Epithelial cell of prostate (primary cell): ENCODE data around the gene RECQL5.

ENCODE experiments used
- DNase-seq: peaks from one replicate; pipeline ENCODE4 v3.0.0-alpha.2; 2011; ENCODE audit warnings: low read depth, low spot score
- H3K27ac ChIP-seq: fragments of 450-650 bp; 2 replicates; pipeline ENCODE4 v1.5.1; 2017; ENCODE audit warnings: mild to moderate bottlenecking

The RECQL5 gene

GRCh38 chr17:75666959-75667790 is at the start of gene RECQL5, which contains the start of gene SAP30BP:
TSS of gene RECQL5 (minus strand) at chr17:75667154. CDS start at chr17:75666557, 597 bp downstream.
TSS of gene SAP30BP (plus strand) at chr17:75667338. CDS start at chr17:75667373, 35 bp downstream.
- peak within 1 kb of the TSS; percentile 67 for H3K27ac ChIP-seq
- peak; percentile 94 for DNase-seq

DNA sequence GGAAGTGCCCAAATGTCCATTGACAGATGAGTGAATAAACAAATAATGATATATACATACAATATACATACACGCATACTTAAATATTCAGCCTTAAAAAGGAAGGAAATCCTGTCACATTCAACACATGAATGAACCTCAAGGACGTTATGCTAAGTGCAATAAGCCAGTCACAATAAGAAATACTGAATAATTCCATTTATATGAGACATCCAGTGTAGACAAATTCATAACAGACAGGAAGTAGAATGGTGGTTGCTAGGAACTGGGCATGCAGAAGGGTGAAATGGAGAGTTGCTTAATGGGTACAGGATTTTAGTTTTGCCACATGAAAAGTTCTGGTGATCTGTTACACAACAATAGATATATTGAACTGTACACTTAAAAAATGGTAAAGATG is 45.5 kb upstream of the RECQL5 start:
- H3K27ac ChIP-seq = peak overlapping the region; percentile 25
- no peak for DNase-seq

DNA sequence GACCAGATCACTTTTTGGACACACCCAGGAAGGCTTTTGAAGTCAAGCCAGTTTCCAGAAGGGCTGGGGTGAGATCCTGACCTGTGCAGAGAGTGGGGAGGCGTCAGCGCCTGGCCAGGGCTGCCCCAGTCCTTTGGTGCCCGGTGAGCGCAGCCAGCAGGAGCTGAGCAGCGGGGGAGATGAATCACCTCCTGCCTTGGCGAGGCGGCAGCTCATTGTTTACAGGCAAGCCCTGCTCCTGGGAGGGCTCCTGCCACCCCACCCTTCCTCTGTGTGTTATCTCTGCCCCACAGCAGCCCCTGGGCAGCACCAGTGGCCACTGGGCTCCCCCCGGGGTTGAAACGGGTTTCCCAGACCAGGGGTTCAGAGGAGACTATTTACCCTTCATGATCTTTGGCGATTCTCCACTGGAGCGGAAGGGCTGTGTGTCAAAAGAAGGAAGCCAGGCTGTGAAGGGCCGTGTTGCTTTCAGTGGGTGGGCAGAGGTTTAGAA is 40.2 kb upstream of the RECQL5 start:
- DNase-seq = no peak
- peak overlapping the region; percentile 65 for H3K27ac ChIP-seq

- peak overlapping the region; percentile 65 for H3K27ac ChIP-seq
- no peak for DNase-seq
Observed at GRCh38 chr17:75706042-75706728, 39.2 kb upstream of the RECQL5 start.

DNA sequence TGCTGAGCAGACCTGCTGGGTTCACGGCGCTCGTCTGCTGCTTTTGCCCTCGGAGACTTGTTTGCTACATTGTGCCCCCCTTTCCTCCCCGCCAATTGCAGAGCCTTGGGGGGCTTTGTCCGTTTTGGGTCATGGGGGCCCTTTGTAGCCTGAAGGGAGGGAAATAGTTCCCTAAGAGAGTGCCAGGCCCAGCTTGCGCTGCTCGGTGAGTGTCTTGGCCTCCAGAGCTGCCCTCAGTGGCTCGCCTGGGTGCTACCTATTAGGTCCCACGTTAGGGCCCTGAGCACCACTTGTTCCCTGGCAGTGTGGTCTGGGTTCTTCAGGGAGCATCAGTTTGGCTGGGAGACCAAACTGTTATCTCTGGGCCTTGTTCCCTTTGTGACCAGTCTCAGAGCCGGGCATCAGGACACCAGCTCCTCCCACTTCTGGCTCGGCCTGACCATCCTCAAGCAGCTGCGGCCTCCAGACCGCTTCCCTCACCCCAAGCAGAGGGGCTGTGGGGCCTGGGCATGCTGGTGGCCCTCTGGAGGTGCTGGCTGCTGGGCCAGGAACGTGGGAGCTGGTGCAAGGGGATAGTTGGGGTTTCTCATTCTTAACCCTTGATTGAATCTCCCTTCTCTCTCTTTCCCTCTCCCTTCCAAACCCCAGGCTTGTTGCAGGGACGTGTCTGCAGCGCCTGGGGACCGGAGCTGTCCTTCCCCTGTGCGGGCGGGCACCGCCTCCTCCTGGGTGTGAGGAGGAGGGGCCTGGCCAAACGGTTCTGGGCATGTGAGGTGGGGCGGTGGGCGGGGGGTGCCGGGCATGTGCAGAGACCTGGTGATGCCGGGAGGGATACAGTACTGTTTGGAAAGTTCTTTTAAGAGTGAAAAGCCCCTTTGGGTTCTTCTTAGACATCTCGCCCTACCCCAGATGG is 38.3 kb upstream of the RECQL5 start:
- no peak for DNase-seq
- no peak overlapping the region for H3K27ac ChIP-seq

- peak overlapping the region; percentile 8 for H3K27ac ChIP-seq
- DNase-seq = no peak
Observed at GRCh38 chr17:75703591-75703990, 36.6 kb upstream of the RECQL5 start.

DNA sequence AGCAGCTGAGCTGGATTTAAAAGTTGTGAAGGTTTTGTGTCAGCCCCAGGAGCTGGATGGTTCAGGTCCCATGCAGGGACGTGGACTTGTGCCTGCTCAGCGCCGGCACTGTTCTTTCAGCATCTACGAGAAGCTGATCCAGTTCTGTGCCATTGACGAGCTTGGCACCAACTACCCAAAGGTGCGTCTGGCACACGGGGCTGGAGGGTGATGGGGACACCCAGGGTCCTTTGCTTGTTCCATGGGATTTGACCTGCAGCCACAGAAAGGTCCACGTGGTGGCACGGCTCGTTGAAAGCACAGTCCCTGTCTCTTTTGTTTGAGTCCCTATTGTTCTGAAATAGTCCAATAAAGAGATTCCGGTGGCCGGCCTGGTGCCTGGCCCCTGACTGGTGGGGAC is 36.2 kb upstream of the RECQL5 start:
- DNase-seq = no peak
- peak overlapping the region; percentile 8 for H3K27ac ChIP-seq

DNA sequence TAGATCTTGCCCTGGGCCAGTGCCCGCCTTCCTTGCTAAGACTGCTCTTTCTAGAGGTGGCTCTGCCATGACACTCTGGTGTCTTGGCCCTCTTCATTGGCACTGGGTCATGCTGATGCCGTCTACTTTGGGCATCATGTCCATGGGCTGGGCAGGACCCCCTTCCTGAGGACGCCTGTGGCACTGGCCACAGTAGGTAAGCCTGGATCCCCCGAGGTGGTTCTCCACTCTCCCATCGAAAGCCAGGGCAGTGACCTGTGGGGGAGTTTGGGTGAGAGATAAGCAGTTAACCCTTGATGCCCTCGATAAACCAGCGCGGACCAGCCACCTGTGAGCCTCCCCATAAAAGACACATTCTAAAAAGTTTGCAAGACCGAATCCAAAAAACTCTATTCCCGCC is 34.3 kb upstream of the RECQL5 start:
- DNase-seq = no peak
- H3K27ac ChIP-seq = peak overlapping the region; percentile 100

DNA sequence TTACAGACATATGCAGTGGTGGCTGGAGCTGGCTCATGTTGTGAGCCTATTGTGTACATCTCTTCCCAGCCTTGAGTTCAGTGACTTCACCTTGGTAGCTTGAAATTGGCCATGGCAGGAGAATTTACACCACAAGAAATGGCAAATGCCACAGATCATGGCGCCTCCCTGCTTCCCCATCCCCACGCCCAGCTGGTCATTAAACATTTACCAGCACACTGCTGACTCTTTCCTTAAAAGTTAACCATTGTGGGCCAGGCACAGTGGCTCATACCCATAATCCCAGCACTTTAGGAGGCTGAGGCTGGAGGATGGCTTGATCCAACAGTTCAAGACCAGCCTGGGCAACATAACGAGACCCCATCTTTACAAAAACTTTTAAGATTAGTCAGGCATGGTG is 31.7 kb upstream of the RECQL5 start:
- DNase-seq = no peak
- peak overlapping the region; percentile 100 for H3K27ac ChIP-seq

DNA sequence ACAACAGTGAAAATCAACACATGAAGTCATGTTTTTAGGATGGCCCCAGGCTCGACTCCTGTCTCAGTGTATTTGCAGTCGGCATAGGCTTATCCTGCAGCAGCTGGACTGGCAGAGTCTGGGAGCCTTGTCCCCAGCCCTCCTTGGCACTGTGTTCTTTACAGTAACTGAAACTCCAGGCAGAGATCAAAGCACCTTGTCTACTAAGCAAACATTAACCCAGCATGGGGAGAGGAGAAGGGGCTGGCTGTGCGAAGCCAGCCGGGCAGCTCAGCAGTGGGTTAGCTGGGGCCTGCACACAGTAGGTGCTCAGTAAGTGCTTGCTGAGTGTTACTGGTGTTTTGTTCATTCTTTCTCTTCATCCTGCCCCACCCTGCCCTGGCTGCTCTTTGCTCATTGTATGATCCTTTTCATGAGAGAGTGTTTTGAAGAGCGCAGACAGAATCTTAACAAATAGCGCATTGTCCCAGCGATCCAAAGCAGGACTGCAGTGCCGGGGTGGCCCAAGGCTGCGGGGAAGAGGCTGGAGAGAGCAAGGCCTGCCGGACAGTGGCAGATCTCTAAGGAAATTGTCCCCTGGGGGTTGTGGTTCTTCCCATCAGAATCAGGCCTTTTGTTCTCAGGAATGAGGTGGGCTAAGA is 30.8 kb upstream of the RECQL5 start:
- H3K27ac ChIP-seq = peak overlapping the region; percentile 100
- no peak for DNase-seq

DNA sequence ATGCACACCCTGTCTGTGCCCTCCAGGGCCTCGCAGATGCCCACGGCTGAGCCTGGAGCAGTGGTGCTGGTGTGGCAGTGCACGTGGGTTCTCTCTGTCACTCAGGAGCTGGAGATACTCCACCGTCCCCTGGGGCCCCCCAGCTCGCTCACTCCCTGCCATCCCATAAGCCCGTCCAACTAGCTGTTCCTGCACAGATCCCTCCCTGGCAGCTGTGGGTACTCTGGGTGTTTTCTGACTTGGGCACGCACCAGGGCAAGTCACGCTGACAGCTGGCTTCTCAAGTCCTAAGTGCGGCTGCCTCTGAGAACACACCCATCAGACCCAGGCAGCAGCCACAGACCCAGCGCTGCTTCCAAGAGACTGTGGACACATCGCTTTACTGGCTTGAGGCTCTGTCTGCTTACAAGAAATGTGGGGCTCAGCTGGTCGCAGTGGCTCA is 28.9 kb upstream of the RECQL5 start:
- H3K27ac ChIP-seq = peak overlapping the region; percentile 100
- no peak for DNase-seq

DNA sequence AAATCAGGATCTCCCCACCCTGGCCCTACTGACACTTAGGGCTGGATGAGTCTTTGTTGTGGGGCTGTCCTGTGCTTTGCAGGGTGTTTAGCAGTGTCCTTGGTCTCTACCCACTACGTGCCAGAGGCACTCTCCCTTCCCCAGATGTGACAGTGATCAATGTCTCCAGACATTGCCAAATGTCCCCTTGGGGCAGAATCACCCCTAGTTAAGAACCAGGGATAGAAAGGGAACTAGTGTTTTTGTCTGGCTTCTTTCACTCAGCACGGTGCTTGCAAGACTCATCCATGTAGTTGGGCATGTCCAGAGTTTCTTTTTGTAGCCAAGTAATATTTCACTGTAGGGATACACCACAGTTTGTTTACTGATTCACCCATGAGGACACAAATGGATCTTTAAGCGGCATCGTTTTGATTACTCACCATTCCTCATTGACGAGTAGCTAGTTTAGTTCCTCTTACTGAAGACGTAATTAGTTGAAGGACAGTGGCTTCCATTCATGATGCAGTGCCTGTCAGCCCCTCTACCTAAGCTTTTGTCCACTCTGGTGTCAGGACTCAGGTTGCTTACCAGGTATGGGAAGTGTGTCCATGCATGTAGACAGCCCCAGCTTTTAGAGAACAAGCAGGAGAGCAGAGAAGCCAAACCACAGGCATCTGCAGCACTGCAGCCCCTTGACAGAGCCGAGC is 28.3 kb upstream of the RECQL5 start:
- peak; percentile 83 for DNase-seq
- H3K27ac ChIP-seq = peak overlapping the region; percentile 100

GRCh38 chr17:75694536-75694935 is 27.6 kb upstream of the RECQL5 start:
- peak overlapping the region; percentile 100 for H3K27ac ChIP-seq
- DNase-seq = no peak

- DNase-seq = no peak
- peak overlapping the region; percentile 100 for H3K27ac ChIP-seq
Observed at GRCh38 chr17:75693500-75694481, 26.8 kb upstream of the RECQL5 start.

DNA sequence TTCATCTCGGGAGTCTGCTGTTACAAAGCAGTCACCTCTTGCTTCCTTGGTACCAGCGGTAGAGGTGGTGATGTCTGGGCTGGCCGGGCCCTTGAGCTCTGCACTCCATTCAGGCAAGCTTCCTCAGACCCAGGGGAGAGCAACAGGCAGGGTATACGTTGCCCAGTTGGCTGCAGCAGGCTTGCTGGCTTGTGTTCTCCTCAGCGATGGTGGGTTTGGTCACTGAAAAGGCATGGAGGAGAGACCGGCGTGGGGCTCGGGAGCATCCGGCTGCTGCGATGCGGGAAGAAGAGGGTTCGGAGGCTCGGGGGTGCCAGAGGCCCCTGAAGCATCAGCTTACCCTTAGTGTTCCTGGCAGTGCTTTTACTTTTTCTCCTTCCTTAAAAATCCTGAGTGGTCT is 26.0 kb upstream of the RECQL5 start:
- H3K27ac ChIP-seq = peak overlapping the region; percentile 100

DNA sequence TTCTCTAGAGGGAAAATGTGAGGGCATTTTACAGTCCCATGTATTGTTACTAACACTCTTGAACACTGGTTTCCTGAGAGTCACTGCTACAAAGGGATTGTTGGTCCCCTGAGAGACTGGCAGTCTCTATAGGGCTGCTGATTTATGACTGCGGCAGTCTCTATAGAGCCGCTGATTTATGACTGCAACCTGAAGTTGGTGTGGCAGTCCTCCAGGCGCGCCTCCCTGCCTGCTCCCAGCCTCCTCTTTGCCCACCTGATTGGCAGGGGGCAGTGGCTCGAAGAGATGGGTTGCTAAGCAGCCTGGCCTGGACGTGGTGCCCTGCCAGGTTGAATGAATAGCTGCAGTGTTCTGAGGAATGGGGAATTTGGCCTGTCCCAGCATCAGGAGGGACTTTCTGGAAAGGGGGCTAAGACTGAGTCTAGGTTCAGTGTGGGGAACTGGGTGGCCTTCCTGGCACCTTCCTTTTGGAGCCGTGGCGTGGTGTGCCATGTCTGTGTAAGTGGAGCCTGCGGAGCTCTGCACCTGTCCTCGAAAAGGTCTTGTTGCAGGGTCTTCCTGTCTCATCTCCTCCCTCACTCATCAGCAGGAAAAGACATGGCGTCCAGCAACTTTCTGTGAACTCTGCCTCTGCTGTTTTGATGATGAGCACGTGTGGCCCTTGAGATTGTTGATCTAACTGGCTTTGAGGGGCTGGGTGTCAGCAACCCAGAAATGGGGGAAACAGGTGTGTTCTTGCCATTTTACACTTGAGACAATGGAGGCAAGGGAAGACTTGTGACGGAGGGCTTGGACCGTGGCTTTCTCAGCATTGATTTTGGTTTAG is 25.1 kb upstream of the RECQL5 start:
- no peak for DNase-seq
- peak overlapping the region; percentile 100 for H3K27ac ChIP-seq

More for the DNA sequence above, 26.0 kb upstream of the RECQL5 start:
- DNase-seq = no peak

DNA sequence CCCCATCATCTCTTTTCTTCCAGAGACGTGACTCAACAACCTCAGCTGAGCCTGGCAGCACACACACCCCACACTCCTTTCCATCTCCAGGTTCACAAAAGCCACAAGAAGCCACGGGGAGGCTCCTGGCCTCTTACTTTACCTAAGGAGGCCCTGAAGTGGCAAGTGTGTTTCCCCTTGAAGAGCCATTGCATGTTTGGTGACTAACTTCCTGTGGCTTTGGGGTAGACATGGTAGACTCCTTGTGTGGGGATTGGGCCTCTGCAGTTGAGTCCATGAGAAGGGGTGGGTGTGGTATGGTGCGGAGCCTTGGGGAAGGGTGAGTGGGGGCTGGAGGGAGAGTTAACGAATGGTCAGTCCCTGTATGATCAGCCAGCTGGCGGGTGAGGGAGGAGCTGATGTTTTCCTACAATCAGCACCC is 24.4 kb upstream of the RECQL5 start:
- no peak for DNase-seq
- H3K27ac ChIP-seq = peak overlapping the region; percentile 100
